PFSK-1 (cell line): Measurements from ENCODE around the gene KPNA3.

Experiments used
- POLR2AphosphoS5 ChIP-seq: IDR thresholded peaks from 2 replicates; pipeline ENCODE4 v1.6.1; 2012; ENCODE audit warnings: low read depth, mild to moderate bottlenecking, control low read depth, low read length, moderate library complexity
- TF ChIP-seq, protein P1 (sequence below), 2 experiments: IDR thresholded peaks; 2 replicates each; pipeline versions ENCODE4 v1.6.1 to v1.8.0; 2011 to 2012; ENCODE audit warnings: low read depth in 2 of 2, low read length in 2 of 2, control low read depth in 1 of 2, inconsistent platforms in 1 of 2, mild to moderate bottlenecking in 1 of 2, moderate library complexity in 1 of 2; ENCODE audit not compliant: insufficient read depth in 1 of 2

GRCh38 chr13:49711218-49711863 is 81.1 kb downstream of the KPNA3 start:
- no peak for TF ChIP-seq POLR2AphosphoS5
- TF ChIP-seq, protein P1, sequence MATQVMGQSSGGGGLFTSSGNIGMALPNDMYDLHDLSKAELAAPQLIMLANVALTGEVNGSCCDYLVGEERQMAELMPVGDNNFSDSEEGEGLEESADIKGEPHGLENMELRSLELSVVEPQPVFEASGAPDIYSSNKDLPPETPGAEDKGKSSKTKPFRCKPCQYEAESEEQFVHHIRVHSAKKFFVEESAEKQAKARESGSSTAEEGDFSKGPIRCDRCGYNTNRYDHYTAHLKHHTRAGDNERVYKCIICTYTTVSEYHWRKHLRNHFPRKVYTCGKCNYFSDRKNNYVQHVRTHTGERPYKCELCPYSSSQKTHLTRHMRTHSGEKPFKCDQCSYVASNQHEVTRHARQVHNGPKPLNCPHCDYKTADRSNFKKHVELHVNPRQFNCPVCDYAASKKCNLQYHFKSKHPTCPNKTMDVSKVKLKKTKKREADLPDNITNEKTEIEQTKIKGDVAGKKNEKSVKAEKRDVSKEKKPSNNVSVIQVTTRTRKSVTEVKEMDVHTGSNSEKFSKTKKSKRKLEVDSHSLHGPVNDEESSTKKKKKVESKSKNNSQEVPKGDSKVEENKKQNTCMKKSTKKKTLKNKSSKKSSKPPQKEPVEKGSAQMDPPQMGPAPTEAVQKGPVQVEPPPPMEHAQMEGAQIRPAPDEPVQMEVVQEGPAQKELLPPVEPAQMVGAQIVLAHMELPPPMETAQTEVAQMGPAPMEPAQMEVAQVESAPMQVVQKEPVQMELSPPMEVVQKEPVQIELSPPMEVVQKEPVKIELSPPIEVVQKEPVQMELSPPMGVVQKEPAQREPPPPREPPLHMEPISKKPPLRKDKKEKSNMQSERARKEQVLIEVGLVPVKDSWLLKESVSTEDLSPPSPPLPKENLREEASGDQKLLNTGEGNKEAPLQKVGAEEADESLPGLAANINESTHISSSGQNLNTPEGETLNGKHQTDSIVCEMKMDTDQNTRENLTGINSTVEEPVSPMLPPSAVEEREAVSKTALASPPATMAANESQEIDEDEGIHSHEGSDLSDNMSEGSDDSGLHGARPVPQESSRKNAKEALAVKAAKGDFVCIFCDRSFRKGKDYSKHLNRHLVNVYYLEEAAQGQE (IDR thresholded peaks at IDR 0.05; ENCODE audit: insufficient read depth in 1 of 2, low read depth in 2 of 2, low read length in 2 of 2): no peak
